IPS-18c (cell line): ENCODE measurements around the gene ARMH2.
"Not testable (repeated sequence)": the region's sequence is repeated elsewhere in the genome, so short reads cannot be mapped to it uniquely, and the experiment has no call there.

Experiments used
- H3K4me3 ChIP-seq: 2 replicates; pipeline ENCODE4 v1.7.0; 2013; ENCODE audit warnings: low read depth, mild to moderate bottlenecking, low read length, moderate library complexity; ENCODE audit not compliant: insufficient read depth
- H3K9me3 ChIP-seq: one replicate; pipeline ENCODE4 v1.6.1; 2013; ENCODE audit warnings: mild to moderate bottlenecking, low read length, moderate library complexity; ENCODE audit not compliant: control insufficient read depth, insufficient read depth

The ARMH2 gene

DNA sequence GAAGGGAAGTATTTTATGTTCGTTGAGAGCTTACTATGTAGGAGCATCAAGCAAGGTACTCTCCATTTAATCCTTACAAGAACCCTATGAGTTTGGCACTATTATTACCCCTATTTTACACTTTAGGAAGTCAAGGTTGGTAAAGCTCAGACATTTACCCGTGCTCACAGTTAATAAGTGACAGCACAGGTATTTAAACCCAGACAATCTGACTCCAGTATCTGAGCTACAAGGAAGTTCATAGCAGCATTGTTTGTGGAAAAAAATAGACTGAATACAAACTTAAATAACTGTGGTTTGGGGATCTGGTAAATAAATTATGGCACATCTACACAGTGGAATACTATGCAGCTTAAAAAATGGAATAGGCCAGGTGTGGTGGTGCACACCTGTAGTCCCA lies 45.2 kb downstream of the ARMH2 start:
- H3K4me3 ChIP-seq: no peak overlapping the region
- no peaks in the 10 kb centered on the region for H3K9me3 ChIP-seq

DNA sequence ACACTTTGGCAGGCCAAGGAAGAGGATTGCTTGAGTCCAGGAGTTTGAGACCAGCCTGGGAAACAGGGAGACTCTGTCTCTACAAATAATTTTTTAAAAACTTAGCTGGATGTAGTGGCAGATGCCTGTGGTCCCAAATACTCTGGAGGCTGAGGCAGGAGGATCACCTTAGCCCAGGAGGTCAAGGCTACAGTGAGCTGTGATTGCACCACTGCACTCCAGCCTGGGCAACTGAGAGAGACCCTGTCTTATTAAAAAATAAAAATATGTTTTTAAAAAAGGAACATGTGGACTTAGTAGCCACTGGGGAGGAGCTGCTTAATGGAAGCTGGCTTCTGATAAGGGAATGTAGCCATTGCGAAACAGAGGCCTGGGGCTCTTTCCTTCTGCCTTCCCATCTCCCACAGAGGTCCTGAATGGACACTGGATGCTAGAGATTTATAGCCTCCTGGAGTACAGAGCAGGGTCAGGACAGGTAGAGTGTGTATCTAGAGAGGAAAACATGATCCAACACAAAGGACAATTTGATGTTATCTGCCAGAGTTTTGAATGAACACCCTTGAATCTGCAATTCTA lies 45.7 kb downstream of the ARMH2 start:
- no peak overlapping the region for H3K4me3 ChIP-seq

DNA sequence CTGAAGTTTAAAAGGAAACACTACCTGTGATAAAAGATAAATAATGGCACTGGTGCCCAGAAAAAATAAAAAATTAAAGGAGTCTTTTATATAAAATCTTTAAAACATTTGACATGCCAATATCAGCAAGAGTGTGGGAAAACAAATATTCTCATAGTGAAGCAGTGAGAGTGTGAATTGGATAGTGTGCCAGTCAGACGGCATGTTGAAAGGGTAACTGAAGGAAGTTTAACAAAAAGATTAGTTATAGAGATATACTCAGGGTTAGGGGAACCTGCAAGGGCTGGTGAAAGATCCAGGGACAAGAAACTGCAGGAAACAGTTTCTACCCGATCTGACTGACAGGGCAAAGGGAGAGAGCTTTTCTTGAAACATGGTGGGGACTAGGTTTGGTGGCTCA lies 46.2 kb downstream of the ARMH2 start:
- H3K9me3 ChIP-seq: no peaks in the 10 kb centered on the region
- H3K4me3 ChIP-seq: no peak overlapping the region

More for the DNA sequence above, 45.7 kb downstream of the ARMH2 start:
- no peaks in the 10 kb centered on the region for H3K9me3 ChIP-seq

DNA sequence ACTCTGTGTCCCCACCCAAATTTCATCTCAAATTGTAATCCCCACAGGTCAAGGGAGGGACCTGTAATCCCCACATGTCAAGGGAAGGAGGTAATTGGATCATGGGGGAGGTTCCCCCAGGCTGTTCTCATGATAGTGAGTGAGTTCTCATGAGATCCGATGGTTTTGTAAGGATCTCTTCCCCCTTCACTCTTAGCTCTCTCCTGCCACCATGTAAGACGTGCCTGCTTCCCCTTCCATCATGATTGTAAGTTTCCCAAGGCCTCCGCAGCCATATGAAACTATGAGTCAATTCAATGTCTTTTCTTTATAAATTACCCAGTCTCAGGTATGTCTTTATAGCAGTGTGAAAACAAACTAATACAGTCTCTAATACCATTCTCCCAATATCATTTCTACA lies 47.8 kb downstream of the ARMH2 start:
- not testable (repeated sequence) for H3K9me3 ChIP-seq

DNA sequence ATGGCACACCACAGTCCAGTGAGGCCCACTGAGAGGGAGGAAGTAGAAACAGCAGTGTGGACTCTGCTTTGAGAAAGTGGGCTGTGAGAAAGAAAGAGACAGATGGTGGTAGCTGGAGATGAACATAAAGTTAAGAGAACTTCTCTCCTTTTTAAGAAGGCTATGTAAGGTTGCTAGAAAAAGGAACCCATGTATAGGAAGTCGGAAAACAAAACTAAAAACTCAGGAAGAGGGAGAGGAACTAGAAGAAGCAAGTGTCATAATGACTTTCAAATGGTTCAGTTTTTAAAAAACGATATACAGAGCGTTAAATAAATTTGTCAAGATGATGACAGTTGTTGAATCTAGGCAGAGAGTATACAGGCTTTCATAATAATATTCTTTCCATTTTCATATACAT lies 49.4 kb downstream of the ARMH2 start:
- Histone ChIP-seq H3K4me3 (no peak overlapping the region), H3K9me3 (no peaks in the 10 kb centered on the region)

More for the DNA sequence above, 47.8 kb downstream of the ARMH2 start:
- H3K4me3 ChIP-seq: not testable (repeated sequence)
